ENCODE data around the gene RGS9BP.

The RGS9BP gene

GRCh38 chr19:32673573-32673972, 2.1 kb upstream of the RGS9BP start:
- POLR2A ChIA-PET: no interaction called here
- TF ChIP-seq, protein P1, sequence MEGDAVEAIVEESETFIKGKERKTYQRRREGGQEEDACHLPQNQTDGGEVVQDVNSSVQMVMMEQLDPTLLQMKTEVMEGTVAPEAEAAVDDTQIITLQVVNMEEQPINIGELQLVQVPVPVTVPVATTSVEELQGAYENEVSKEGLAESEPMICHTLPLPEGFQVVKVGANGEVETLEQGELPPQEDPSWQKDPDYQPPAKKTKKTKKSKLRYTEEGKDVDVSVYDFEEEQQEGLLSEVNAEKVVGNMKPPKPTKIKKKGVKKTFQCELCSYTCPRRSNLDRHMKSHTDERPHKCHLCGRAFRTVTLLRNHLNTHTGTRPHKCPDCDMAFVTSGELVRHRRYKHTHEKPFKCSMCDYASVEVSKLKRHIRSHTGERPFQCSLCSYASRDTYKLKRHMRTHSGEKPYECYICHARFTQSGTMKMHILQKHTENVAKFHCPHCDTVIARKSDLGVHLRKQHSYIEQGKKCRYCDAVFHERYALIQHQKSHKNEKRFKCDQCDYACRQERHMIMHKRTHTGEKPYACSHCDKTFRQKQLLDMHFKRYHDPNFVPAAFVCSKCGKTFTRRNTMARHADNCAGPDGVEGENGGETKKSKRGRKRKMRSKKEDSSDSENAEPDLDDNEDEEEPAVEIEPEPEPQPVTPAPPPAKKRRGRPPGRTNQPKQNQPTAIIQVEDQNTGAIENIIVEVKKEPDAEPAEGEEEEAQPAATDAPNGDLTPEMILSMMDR (IDR thresholded peaks at IDR 0.05; ENCODE audit: insufficient read depth, low read length, missing control alignments): no peak
- H3K4me3 ChIP-seq (ENCODE audit: low read depth, low read length): peak overlapping the region; percentile 95
- no peak for DNase-seq (ENCODE audit: low read depth, low spot score)
- CTCF ChIA-PET: interaction anchor here (1.0 kb wide), 1 partner anchor 303 kb away, joined by 3 read pairs; no protein-coding TSS in a partner anchor

- TF ChIP-seq, protein P1 (IDR thresholded peaks at IDR 0.05; ENCODE audit: insufficient read depth, low read length, missing control alignments): no peak
- H3K4me3 ChIP-seq (ENCODE audit: low read depth, low read length): peak overlapping the region; percentile 95
- ChIA-PET CTCF (interaction anchor here (1.0 kb wide), 1 partner anchor 74 kb away, joined by 4 read pairs; no protein-coding TSS in a partner anchor), POLR2A (interaction anchor here (0.6 to 0.9 kb wide), 2 partner anchors 17 to 417 kb away, joined by 3 read pairs; partner anchors contain the start of gene NUDT19)
- no peak for DNase-seq (ENCODE audit: low read depth, low spot score)
These were observed 1.3 kb upstream of the RGS9BP start for GRCh38 chr19:32674153-32674930.

DNA sequence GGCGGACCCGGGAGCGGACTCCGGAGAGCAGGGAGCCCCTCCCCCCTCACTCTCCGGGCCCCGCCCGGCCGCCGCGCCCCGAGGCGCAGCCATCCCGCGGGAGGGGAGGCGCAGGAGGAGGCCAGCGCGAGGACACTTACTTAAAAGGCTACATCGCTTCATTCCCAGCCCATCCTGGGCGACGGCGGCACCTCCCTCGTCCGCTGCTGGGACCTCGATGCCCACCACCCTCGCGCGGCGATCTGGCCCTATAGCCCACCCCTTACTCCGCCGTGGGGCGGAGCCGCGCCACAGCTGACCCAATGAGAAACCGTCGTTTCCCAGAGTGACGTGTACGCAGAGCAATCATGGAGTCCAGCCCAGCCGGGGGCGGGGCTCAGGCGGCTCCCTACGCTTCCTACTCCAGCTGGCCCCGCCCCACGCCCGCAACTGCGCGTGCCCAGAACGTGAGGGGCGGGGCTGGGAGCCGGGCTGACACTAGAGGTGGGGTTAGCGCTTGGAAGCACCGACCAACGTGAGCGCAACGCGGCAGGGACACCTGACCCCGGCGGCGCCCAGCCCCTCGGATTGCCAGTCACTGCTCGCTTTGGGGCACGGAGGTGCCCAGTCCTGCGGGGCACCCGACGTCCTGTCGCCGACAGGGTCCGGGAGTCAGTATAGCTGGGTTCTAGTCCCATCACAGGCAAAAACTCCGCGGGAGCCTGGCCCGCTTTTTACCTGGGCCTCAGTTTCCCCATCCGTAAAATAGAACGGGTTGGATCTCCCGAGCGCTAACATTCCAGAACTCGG, 523 bp upstream of the RGS9BP start, which contains the start of gene ANKRD27:
TSS of gene ANKRD27 (minus strand) at position 250 of the 789 bp plus-strand sequence. CDS start 16,165 bp downstream, outside the sequence.
- peak; percentile 71 for DNase-seq (ENCODE audit: low read depth, low spot score)
- H3K4me3 ChIP-seq (ENCODE audit: low read depth, low read length): peak within 1 kb of the TSS; percentile 95
- ChIA-PET CTCF (interaction anchor here (1.0 kb wide), 1 partner anchor 75 kb away, joined by 4 read pairs; no protein-coding TSS in a partner anchor), POLR2A (interaction anchor here (0.6 to 0.9 kb wide), 2 partner anchors 16 to 416 kb away, joined by 3 read pairs; partner anchors contain the start of gene NUDT19)
- TF ChIP-seq, protein P1 (IDR thresholded peaks at IDR 0.05; ENCODE audit: insufficient read depth, low read length, missing control alignments): no peak

- peak overlapping the region; percentile 90 for H3K4me3 ChIP-seq (ENCODE audit: low read depth, low read length)
- DNase-seq (ENCODE audit: low read depth, low spot score): no peak
- CTCF ChIA-PET: no interaction called here
- POLR2A ChIA-PET: no interaction called here
- TF ChIP-seq, protein P1 (IDR thresholded peaks at IDR 0.05; ENCODE audit: insufficient read depth, low read length, missing control alignments): no peak
These were observed 692 bp downstream of the RGS9BP start for GRCh38 chr19:32676186-32676894.

DNA sequence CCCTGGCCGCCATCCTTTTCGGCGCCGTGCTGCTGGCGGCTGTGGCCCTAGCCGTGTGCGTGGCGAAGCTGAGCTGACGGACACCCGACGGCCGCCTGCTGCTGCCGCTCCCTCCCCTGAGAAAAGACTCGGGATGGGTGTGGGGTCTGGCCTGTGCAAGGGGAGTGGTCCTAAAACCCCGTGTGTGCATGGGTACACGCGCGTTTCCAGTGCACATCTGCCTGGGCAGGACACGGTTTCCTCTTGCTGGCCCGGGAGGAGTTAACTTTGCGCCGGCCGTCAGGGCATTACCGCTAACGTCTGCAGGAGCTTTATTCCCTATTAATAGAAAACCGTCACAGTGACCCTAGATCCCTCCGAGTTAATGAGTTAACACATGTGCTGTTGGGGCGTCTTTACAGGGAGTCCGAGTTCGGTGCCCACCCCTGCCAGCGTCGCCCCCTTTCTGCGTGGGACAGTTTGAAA, 1.3 kb downstream of the RGS9BP start:
- ChIA-PET CTCF (no interaction called here), POLR2A (interaction anchor here (0.5 kb wide), 1 partner anchor 27 kb away, joined by 3 read pairs; no protein-coding TSS in a partner anchor)
- no peak overlapping the region for H3K4me3 ChIP-seq (ENCODE audit: low read depth, low read length)
- TF ChIP-seq, protein P1 (IDR thresholded peaks at IDR 0.05; ENCODE audit: insufficient read depth, low read length, missing control alignments): no peak
- DNase-seq (ENCODE audit: low read depth, low spot score): no peak
